ENCODE results near the gene CCDC152.

GRCh38 chr5:42749020-42749419 lies 7.6 kb upstream of the CCDC152 start:
- TF ChIP-seq CTCF (IDR thresholded peaks at IDR 0.05): no peak
- no peak for TF ChIP-seq POLR2AphosphoS5 (IDR thresholded peaks at IDR 0.05)
- no peak for TF ChIP-seq EP300 (IDR thresholded peaks at IDR 0.05)
- no peak for TF ChIP-seq POLR2A (IDR thresholded peaks at IDR 0.05)

Data from suprapubic skin (tissue), 4 donors.